Ishikawa (cell line): ENCODE measurements around the gene ZNF530.

Source experiments
- CEBPB ChIP-seq: IDR thresholded peaks from 2 replicates; pipeline ENCODE4 v1.6.1; 2012
- CREB1 ChIP-seq: IDR thresholded peaks from 2 replicates; pipeline ENCODE4 v1.6.1; 2012; ENCODE audit warnings: low read depth
- EGR1 ChIP-seq: IDR thresholded peaks from 2 replicates; pipeline ENCODE4 v1.6.1; 2012
- EP300 ChIP-seq: IDR thresholded peaks from 2 replicates; pipeline ENCODE4 v1.6.1; 2012; ENCODE audit warnings: borderline replicate concordance
- FOXM1 ChIP-seq: IDR thresholded peaks from 2 replicates; pipeline ENCODE4 v1.6.1; 2012; ENCODE audit warnings: low read depth, borderline replicate concordance
- NFIC ChIP-seq: IDR thresholded peaks from 2 replicates; pipeline ENCODE4 v1.6.1; 2012
- RAD21 ChIP-seq: IDR thresholded peaks from 2 replicates; pipeline ENCODE4 v1.6.1; 2012; ENCODE audit warnings: low read depth
- TAF1 ChIP-seq: IDR thresholded peaks from 2 replicates; pipeline ENCODE4 v1.6.1; 2012; ENCODE audit warnings: low read depth, mild to moderate bottlenecking
- TCF12 ChIP-seq: IDR thresholded peaks from 2 replicates; pipeline ENCODE4 v1.6.1; 2012; ENCODE audit warnings: low read depth
- TEAD4 ChIP-seq: IDR thresholded peaks from 2 replicates; pipeline ENCODE4 v1.6.1; 2012
- YY1 ChIP-seq: IDR thresholded peaks from 2 replicates; pipeline ENCODE4 v1.6.1; 2012; ENCODE audit warnings: low read depth
- ZBTB7A ChIP-seq: IDR thresholded peaks from 2 replicates; pipeline ENCODE4 v1.6.1; 2012; ENCODE audit warnings: low read depth
- TF ChIP-seq, protein P1 (sequence below): IDR thresholded peaks from 2 replicates; pipeline ENCODE4 v1.6.1; 2012; ENCODE audit warnings: low read depth, mild to moderate bottlenecking
- TF ChIP-seq, protein P2 (sequence below): IDR thresholded peaks from 2 replicates; pipeline ENCODE4 v1.6.1; 2012
- TF ChIP-seq, protein P3 (sequence below): IDR thresholded peaks from 2 replicates; pipeline ENCODE4 v1.6.1; 2012

ZNF530 gene

DNA sequence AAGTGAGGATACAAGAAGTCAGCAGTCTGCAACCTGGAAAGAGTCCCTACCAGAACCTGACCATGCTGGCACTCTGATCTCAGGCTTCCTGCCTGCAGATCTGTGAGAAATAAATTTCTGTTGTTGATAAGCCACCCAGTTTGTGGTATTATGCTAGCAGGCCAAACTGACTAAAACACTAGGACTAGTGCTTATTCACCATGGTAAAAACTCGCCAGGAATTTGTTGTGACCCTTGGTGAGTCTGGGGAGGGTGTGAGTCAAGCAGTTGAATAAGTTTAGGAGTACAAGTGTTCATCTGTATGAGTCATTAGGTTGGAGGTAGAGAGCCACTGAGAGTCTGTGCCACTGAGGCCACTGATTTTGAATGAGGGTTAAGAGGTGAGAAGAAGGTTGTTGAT is 12.2 kb upstream of the ZNF530 start:
- TF ChIP-seq NFIC, result no peak

DNA sequence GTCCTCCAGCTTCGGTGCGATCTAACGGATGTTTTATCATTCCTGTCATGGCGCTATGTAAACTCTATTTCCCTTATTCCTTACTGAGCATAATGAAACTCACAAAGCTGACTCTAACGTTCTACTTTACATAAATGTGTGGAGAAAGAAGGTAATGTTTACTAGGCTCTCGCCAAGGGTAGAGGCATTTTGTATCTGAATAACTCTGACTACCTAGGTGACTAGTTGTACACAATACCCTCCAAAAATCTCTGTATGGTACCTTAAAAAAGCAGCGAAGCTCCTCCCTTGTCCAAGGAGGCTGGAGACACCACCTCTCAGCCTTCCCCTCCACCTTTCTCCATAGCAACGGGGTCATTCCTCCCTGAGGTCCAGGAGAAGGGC is 316 bp upstream of the ZNF530 start:
- no peak for TF ChIP-seq RAD21
- TF ChIP-seq EGR1, result no peak
- TF ChIP-seq TCF12, result no peak
- TF ChIP-seq, protein P1, sequence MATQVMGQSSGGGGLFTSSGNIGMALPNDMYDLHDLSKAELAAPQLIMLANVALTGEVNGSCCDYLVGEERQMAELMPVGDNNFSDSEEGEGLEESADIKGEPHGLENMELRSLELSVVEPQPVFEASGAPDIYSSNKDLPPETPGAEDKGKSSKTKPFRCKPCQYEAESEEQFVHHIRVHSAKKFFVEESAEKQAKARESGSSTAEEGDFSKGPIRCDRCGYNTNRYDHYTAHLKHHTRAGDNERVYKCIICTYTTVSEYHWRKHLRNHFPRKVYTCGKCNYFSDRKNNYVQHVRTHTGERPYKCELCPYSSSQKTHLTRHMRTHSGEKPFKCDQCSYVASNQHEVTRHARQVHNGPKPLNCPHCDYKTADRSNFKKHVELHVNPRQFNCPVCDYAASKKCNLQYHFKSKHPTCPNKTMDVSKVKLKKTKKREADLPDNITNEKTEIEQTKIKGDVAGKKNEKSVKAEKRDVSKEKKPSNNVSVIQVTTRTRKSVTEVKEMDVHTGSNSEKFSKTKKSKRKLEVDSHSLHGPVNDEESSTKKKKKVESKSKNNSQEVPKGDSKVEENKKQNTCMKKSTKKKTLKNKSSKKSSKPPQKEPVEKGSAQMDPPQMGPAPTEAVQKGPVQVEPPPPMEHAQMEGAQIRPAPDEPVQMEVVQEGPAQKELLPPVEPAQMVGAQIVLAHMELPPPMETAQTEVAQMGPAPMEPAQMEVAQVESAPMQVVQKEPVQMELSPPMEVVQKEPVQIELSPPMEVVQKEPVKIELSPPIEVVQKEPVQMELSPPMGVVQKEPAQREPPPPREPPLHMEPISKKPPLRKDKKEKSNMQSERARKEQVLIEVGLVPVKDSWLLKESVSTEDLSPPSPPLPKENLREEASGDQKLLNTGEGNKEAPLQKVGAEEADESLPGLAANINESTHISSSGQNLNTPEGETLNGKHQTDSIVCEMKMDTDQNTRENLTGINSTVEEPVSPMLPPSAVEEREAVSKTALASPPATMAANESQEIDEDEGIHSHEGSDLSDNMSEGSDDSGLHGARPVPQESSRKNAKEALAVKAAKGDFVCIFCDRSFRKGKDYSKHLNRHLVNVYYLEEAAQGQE, result no peak
- TF ChIP-seq CEBPB, result no peak
- TF ChIP-seq, protein P2, sequence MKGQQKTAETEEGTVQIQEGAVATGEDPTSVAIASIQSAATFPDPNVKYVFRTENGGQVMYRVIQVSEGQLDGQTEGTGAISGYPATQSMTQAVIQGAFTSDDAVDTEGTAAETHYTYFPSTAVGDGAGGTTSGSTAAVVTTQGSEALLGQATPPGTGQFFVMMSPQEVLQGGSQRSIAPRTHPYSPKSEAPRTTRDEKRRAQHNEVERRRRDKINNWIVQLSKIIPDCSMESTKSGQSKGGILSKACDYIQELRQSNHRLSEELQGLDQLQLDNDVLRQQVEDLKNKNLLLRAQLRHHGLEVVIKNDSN, result no peak
- TF ChIP-seq TAF1, result no peak
- TF ChIP-seq ZBTB7A, result no peak
- no peak for TF ChIP-seq CREB1
- TF ChIP-seq NFIC, result no peak
- TF ChIP-seq TEAD4, result no peak
- TF ChIP-seq FOXM1, result no peak
- no peak for TF ChIP-seq EP300
- TF ChIP-seq, protein P3, sequence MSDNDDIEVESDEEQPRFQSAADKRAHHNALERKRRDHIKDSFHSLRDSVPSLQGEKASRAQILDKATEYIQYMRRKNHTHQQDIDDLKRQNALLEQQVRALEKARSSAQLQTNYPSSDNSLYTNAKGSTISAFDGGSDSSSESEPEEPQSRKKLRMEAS, result no peak
- no peak for TF ChIP-seq YY1

DNA sequence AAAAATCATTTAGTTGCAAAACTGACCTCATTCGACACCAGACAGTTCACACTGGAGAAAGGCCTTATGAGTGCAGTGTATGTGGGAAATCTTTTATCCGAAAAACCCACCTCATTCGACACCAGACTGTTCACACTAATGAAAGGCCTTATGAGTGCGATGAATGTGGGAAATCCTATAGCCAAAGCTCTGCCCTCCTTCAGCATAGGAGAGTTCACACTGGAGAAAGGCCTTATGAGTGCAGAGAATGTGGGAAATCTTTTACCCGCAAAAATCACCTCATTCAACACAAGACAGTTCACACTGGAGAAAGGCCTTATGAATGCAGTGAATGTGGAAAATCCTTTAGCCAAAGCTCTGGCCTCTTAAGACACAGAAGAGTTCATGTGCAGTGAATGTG is 7.2 kb downstream of the ZNF530 start:
- TF ChIP-seq, protein P1, result no peak
- TF ChIP-seq, protein P2, result no peak
- no peak for TF ChIP-seq TCF12
- TF ChIP-seq NFIC, result no peak
- no peak for TF ChIP-seq RAD21
- no peak for TF ChIP-seq EGR1
- TF ChIP-seq CEBPB, result no peak

DNA sequence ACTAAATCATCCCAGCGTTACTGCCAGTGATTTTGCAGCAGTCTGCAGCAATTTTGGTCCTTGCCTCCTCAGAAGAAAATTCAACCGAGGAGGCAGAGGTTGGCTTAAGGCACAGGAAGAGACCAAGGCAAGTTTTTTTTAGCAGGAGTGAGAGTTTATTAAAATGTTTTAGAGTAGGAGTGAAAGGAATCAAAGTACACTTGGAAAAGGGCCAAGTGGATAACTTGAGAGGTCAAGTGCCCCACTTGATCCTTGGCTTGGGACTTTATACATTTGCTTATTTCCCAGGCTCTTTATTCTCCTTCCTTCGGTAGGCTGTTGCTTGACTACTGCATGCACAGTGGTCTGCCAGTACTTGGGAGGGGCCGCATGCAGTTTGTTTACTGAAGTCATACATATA is 11.4 kb downstream of the ZNF530 start:
- TF ChIP-seq CREB1 (no peak), FOXM1 (no peak), TAF1 (no peak), TCF12 (no peak), RAD21 (no peak), YY1 (no peak), CEBPB (no peak), NFIC (no peak), TEAD4 (no peak)
- TF ChIP-seq, protein P2, result no peak
- TF ChIP-seq, protein P3, result no peak
- TF ChIP-seq, protein P1, result no peak
